Spinal cord (tissue), 10 donors: ENCODE data around the gene PARVG. TPM values are rescaled to one million over a fixed set of nuclear protein-coding genes. Genes with fewer than 3 reads are reported as not detected.

Experiments used
- DNase-seq, 6 donors: peaks; one replicate each; pipeline versions ENCODE4 v3.0.0 to v3.0.0-alpha.2; 2013 to 2015; ENCODE audit warnings: low spot score in 6 of 6, low read depth in 4 of 6
- H3K27ac ChIP-seq: one replicate; pipeline ENCODE4 v1.5.1; 2013; ENCODE audit warnings: low read depth, low read length, control low read depth
- H3K27me3 ChIP-seq: one replicate; pipeline ENCODE4 v1.6.1; 2013; ENCODE audit warnings: low read length; ENCODE audit not compliant: control insufficient read depth, insufficient read depth
- H3K36me3 ChIP-seq: one replicate; pipeline ENCODE4 v1.6.1; 2013; ENCODE audit warnings: low read length; ENCODE audit not compliant: control insufficient read depth, insufficient read depth
- H3K4me1 ChIP-seq: one replicate; pipeline ENCODE4 v1.6.1; 2013; ENCODE audit warnings: low read length; ENCODE audit not compliant: control insufficient read depth, insufficient read depth
- H3K4me3 ChIP-seq: one replicate; pipeline ENCODE4 v1.5.1; 2013; ENCODE audit warnings: low read depth, low read length, control low read depth
- H3K9me3 ChIP-seq: one replicate; pipeline ENCODE4 v1.6.1; 2013; ENCODE audit warnings: low read length; ENCODE audit not compliant: control insufficient read depth, insufficient read depth
- WGBS: methylation state at CpG from one replicate; pipeline ENCODE4 v1.1.5; 2013; ENCODE audit warnings: missing lambda C conversion rate; ENCODE audit not compliant: insufficient coverage; 5-methylcytosine and 5-hydroxymethylcytosine counted together
- long read RNA-seq, 4 donors: transcript quantifications; one replicate each; lab custom pipeline, GENCODE V29; 2026
- polyA plus RNA-seq, 2 donors: library from polyadenylated mRNA; unstranded; fragments of 120-200 nt; gene quantifications; one replicate each; pipeline ENCODE4 v1.2.1, GENCODE V29; 2013; ENCODE audit not compliant: insufficient read length in 2 of 2
- total RNA-seq, 2 donors: library from RNA; depleted of rRNA in 1 of 2; stranded (reverse); fragments of 120-200 nt in 1 of 2; fragments of >200 nt in 1 of 2; gene quantifications; one replicate each; pipeline versions ENCODE4 v1.2.3 to v1.2.4, GENCODE V29; 2013 to 2014
- donor health status: healthy.

The PARVG gene, protein sequence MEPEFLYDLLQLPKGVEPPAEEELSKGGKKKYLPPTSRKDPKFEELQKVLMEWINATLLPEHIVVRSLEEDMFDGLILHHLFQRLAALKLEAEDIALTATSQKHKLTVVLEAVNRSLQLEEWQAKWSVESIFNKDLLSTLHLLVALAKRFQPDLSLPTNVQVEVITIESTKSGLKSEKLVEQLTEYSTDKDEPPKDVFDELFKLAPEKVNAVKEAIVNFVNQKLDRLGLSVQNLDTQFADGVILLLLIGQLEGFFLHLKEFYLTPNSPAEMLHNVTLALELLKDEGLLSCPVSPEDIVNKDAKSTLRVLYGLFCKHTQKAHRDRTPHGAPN
- total RNA-seq (1 to 10 TPM; 6.0 to 7.3 TPM), polyA plus RNA-seq (1 to 10 TPM; 5.8 to 7.0 TPM)
- long read RNA-seq, donor 1: 0 reads
- long read RNA-seq, donor 2: 0 reads
- long read RNA-seq, donor 3: 0 reads
- long read RNA-seq, donor 4, partial matches to known transcripts: 0 of 1 reads
- long read RNA-seq, donor 4, other reads (novel, unspliced or antisense): 0 of 1 reads

DNA sequence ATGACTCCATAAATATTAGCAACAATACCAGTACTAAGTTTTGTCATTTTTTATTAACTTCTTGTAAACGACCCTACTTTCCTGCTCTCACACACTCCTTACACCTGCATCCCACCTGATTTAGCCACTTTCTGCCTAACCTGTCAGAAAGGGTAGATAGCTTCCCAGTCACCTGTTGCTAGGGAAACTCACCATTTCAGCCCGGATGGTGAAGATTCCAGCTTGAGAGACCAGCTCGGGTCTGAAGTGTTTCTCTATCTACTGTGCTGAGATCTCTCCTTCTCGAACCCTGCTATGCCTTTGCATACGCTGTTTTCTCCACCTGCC is at the start of gene PARVG:
Gene PARVG, plus strand, starts transcription at position 220 of the 327 bp plus-strand sequence. CDS start 2,405 bp downstream, outside the sequence.
- Histone ChIP-seq H3K4me1 (peaks cover 4% of the 10 kb centered on the region), H3K27ac (no peak within 1 kb of the TSS), H3K4me3 (no peak within 1 kb of the TSS), H3K36me3 (no peaks in the 10 kb centered on the region), H3K9me3 (no peaks in the 10 kb centered on the region), H3K27me3 (no peaks in the 10 kb centered on the region)
- DNase-seq: no peak
- WGBS: 88% methylated on average over 5 of the region's 5 CpGs

DNA sequence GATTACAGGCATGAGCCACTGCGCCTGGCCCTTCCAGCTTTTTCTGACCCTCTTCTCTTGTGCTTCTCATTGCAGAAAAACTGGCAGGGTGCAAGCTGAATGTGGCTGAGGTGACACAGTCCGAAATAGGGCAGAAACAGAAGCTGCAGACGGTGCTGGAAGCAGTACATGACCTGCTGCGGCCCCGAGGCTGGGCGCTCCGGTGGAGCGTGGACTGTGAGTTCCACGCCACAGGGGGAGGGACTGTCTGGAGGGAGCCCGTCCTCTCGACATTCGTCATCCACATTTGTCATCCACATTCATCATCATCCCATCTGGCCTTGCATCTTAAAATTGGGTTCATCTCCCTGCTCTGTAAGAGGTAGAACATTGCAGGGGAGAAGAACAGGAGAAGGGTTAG is 49.3 kb upstream of the PARVG start:
- DNase-seq: no peak
- 91% methylated on average over 8 of the region's 12 CpGs for WGBS

DNA sequence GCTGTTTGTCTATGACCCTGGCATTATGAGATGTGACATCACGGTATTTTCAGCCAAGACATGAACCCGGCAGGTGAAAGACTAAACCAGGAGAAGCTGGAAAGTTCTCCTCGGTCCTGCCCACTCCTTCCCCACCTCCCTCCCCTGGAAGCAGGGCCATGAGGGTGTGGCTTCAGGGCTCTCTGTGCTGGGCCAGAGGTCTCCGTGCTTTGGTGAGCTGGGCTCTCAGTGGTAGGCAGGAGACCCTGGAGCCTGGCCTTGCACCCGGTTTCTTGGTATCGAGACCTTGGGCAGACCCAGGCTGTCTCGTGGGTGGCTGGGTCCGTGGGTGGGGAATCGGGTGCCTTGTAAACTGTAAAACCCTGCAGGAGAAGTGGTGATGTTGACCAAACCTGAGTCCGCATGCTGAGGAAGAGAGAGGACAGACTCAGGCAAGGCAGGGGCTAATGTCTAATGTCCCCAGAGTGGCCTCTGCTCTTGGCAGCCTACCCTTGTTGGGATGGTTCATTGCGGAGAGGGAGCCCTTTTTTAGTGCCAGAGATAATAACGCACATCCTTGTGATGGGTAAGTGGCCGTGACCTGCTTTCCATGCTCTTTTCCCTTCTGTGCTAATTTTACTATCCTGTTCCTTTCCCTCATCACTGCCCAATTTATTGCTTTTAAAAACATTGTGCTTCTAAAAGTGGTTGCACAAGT is 48.6 kb upstream of the PARVG start:
- DNase-seq: no peak
- Histone ChIP-seq H3K27me3 (peaks cover 2% of the 10 kb centered on the region), H3K36me3 (peaks cover 7% of the 10 kb centered on the region), H3K27ac (no peak overlapping the region), H3K4me3 (no peak overlapping the region), H3K9me3 (no peaks in the 10 kb centered on the region), H3K4me1 (peaks cover 40% of the 10 kb centered on the region)
- 88% methylated on average over 13 of the region's 13 CpGs for WGBS

More for the DNA sequence above, 49.3 kb upstream of the PARVG start:
- H3K27me3 ChIP-seq: peaks cover 2% of the 10 kb centered on the region
- no peak overlapping the region for H3K4me3 ChIP-seq
- no peak overlapping the region for H3K27ac ChIP-seq
- H3K36me3 ChIP-seq: peaks cover 4% of the 10 kb centered on the region
- H3K9me3 ChIP-seq: peaks cover 3% of the 10 kb centered on the region
- H3K4me1 ChIP-seq: peaks cover 40% of the 10 kb centered on the region

DNA sequence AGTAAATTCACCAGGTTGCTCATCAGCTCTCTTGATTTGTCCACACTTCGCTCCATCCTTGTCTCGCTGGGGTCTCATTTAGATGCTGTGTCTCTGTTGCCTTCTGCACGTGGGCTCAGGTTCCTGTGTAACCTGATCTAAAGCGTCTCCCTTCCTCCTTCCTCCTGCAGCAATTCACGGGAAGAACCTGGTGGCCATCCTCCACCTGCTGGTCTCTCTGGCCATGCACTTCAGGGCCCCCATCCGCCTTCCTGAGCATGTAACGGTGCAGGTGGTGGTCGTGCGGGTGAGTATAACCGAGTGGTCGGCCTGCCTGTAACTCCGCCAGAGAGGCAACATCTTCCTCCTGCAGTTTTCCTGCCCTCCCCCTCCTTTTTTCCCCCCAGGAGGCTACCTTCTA is 48.0 kb upstream of the PARVG start:
- H3K4me3 ChIP-seq: no peak overlapping the region
- peaks cover 13% of the 10 kb centered on the region for H3K36me3 ChIP-seq
- no peaks in the 10 kb centered on the region for H3K9me3 ChIP-seq
- no peak for DNase-seq
- H3K4me1 ChIP-seq: peaks cover 40% of the 10 kb centered on the region
- 87% methylated on average over 10 of the region's 12 CpGs for WGBS
- no peak overlapping the region for H3K27ac ChIP-seq
- peaks cover 2% of the 10 kb centered on the region for H3K27me3 ChIP-seq

DNA sequence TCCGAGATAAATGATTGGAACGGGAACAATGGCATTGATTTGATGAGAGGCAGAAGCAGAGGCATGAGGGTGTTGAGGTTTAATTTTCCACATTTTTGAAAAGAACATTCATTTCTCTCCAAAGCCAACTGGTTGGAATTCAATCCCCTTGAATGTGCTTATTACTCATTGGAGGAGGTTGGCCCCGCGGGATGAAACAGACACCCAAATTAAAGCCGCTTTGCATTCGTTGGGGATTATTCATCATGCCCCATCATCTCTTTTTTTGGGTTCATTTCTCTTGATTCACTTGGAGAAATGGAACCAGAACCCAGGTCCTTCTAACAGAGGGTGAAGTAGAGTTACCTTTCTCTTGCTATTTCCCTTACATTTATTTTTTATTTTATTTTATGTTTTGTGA is 47.6 kb upstream of the PARVG start:
- DNase-seq: no peak
- H3K4me3 ChIP-seq: no peak overlapping the region
- H3K36me3 ChIP-seq: peaks cover 13% of the 10 kb centered on the region
- no CpG with 5 or more reads among the region's 6 CpGs for WGBS
- H3K4me1 ChIP-seq: peaks cover 40% of the 10 kb centered on the region
- H3K27me3 ChIP-seq: peaks cover 2% of the 10 kb centered on the region
- H3K9me3 ChIP-seq: no peaks in the 10 kb centered on the region
- no peak overlapping the region for H3K27ac ChIP-seq

DNA sequence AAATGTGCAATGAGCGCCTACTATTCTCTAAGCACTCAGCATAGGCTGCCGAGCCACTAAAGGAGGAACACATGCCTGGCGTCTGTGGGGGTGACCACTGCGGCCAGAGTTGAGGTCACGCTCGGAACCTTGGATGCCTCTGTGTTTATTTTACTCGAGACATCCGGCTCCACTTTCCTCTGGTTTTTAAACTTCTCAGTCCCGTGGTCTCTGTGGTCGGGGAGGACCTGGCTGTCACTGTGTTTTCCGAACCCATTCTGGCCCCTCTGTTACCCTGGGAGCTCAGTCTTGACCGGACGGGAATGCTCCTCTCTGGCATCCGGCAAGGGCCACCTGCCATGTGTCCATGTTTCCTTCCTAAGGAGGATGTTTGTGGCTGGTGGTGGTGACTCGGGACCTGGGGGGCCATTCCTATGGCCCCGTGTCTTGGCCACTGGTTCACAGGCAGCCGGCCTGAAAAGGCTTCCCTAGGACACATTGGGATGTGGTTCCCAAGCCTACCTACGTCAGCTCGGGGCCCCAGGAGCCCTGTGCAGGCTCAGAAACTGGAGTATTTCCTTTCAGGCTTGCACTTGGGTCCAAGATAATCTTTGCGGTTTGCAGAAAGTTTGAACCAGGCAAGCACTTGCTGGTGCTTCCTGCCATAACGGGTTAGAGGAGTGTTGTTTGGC is 46.7 kb upstream of the PARVG start:
- Histone ChIP-seq H3K27ac (no peak overlapping the region), H3K36me3 (peaks cover 13% of the 10 kb centered on the region), H3K4me3 (no peak overlapping the region), H3K27me3 (peaks cover 2% of the 10 kb centered on the region), H3K9me3 (no peaks in the 10 kb centered on the region), H3K4me1 (peaks cover 34% of the 10 kb centered on the region)
- DNase-seq: peak in 1 of 6 donors; percentile 76
- 48% methylated on average over 21 of the region's 21 CpGs for WGBS

DNA sequence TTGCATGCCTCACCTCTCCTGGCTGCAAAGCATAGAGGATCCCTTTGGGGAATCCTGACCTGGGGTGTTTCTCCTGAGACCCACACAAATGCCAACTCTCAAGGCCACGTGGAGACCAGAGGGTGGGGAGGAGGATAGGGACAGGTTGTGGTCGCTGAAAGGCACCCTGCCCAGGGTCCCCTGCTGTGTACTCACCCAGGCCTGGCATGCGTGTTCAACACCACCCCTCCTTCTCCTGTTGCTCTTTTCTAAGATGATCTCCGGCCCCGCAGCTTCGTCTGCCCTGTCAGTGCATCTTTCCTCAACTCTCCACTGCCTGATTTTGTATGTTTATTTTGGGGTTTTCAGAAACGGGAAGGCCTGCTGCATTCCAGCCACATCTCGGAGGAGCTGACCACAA is 44.6 kb upstream of the PARVG start:
- Histone ChIP-seq H3K27me3 (peaks cover 2% of the 10 kb centered on the region), H3K4me3 (no peak overlapping the region), H3K27ac (no peak overlapping the region), H3K4me1 (peaks cover 22% of the 10 kb centered on the region), H3K9me3 (no peaks in the 10 kb centered on the region), H3K36me3 (peaks cover 17% of the 10 kb centered on the region)
- 91% methylated on average over 2 of the region's 8 CpGs for WGBS
- DNase-seq: no peak

DNA sequence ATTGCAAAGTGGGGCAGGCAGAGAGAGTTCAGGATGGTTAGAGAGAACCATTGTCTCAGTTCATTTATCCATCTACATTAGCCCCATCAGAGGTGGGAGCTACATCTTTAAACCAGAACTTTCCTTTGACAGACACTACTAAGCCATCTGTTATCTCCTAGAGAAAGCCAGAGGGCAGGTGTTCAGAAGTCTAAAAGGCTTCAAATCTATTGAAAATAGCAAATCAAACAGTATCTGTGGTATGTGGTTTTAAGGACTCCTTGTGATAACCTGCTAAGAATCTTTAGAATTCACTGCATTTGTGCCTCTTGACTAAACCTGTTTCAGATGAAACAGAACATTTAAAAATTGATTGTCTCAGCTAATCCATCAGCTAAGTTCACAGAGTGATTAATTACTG is 43.9 kb upstream of the PARVG start:
- Histone ChIP-seq H3K27ac (no peak overlapping the region), H3K4me3 (no peak overlapping the region), H3K36me3 (peaks cover 14% of the 10 kb centered on the region), H3K9me3 (no peaks in the 10 kb centered on the region), H3K4me1 (peaks cover 22% of the 10 kb centered on the region), H3K27me3 (no peaks in the 10 kb centered on the region)
- no peak for DNase-seq

DNA sequence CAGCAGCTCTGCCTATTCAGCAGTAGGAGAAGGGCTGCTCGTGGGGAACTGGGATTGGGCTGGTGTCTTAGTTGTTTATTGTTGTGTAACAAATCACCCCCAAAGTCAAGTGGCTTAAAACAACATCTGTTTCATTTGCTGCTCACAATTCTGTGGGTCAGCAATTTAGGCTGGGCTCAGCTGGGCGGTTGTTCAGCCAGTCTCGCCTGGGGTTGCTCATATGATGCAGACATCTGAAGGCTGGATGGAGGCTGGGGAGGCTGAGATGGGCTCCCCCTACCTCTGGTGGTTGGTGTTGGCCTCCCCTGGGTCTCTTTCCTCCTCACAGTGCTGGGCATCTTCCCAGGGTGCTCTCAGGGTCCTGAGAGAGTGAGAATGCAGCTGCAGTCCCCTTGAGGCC is 43.3 kb upstream of the PARVG start:
- Histone ChIP-seq H3K4me3 (no peak overlapping the region), H3K27me3 (no peaks in the 10 kb centered on the region), H3K4me1 (peaks cover 19% of the 10 kb centered on the region), H3K27ac (no peak overlapping the region), H3K9me3 (no peaks in the 10 kb centered on the region), H3K36me3 (peaks cover 14% of the 10 kb centered on the region)
- 88% methylated on average over 2 of the region's 3 CpGs for WGBS
- no peak for DNase-seq
